Measurements from ENCODE around the gene HNRNPA2B1. TPM values are rescaled to one million over a fixed set of nuclear protein-coding genes. Genes with fewer than 3 reads are reported as not detected.

Gene HNRNPA2B1
- total RNA-seq, 1 experiment from 2014 or later, result 1,137 TPM

GRCh38 chr7:26145238-26145637 is 55.3 kb downstream of the HNRNPA2B1 start:
- Histone ChIP-seq H3K9ac (ENCODE audit: extremely low read depth, insufficient read length, low read length) (no peak overlapping the region), H3K14ac (ENCODE audit: insufficient read depth, low read length) (no peak overlapping the region), H3K27ac (ENCODE audit: insufficient read length, low read depth, low read length) (no peak overlapping the region), H3K23ac (ENCODE audit: insufficient read length, low read depth, low read length) (no peak overlapping the region), H2BK120ac (ENCODE audit: low read depth, low read length, poor library complexity, severe bottlenecking) (no peak overlapping the region), H3K9me3 (ENCODE audit: control insufficient read depth, low read depth, low read length) (no peaks in the 10 kb centered on the region), H2BK12ac (ENCODE audit: insufficient read length, low read depth, low read length) (no peak overlapping the region), H2BK15ac (ENCODE audit: low read depth, low read length) (no peak overlapping the region), H3K23me2 (ENCODE audit: insufficient read length, low read depth, low read length, poor library complexity, severe bottlenecking) (no peaks in the 10 kb centered on the region), H4K91ac (ENCODE audit: insufficient read length, low read depth, low read length) (no peak overlapping the region), H3K27me3 (ENCODE audit: insufficient read depth, low read length) (no peaks in the 10 kb centered on the region), H3K18ac (ENCODE audit: insufficient read length, low read depth, low read length) (no peak overlapping the region), H4K8ac (replicated peaks; ENCODE audit: insufficient read length, low read depth, low read length) (no peak overlapping the region), H3T11ph (ENCODE audit: low read length) (no peak overlapping the region), H3K4me1 (ENCODE audit: insufficient read depth, low read length) (no peaks in the 10 kb centered on the region), H3K4me2 (ENCODE audit: insufficient read depth, insufficient read length, low read length) (no peak overlapping the region), H3K56ac (ENCODE audit: insufficient read length, low read depth, low read length) (no peak overlapping the region), H3K4ac (ENCODE audit: low read depth, low read length) (no peak overlapping the region), H2BK5ac (ENCODE audit: insufficient read length, low read length) (no peak overlapping the region), H3K79me2 (ENCODE audit: insufficient read depth, low read length) (no peaks in the 10 kb centered on the region), H3K79me1 (ENCODE audit: insufficient read depth, low read depth, low read length, poor library complexity, severe bottlenecking) (no peaks in the 10 kb centered on the region), H2BK20ac (ENCODE audit: low read depth, low read length, poor library complexity, severe bottlenecking) (no peak overlapping the region), H4K20me1 (ENCODE audit: control insufficient read depth, insufficient read depth, insufficient read length) (no peaks in the 10 kb centered on the region), H2AK5ac (ENCODE audit: insufficient read length, low read length) (no peak overlapping the region), H2AFZ (ENCODE audit: low read length) (no peak overlapping the region), H4K5ac (ENCODE audit: insufficient read length, low read depth, low read length) (no peak overlapping the region)
- H3K9me3 Mint-ChIP-seq, result peaks cover 12 to 17% of the 10 kb centered on the region in 2 experiments
- no CpG with 5 or more reads among the region's 4 CpGs for WGBS (ENCODE audit: extremely low coverage, insufficient read length, low lambda C conversion rate)
- H3K36me3 Mint-ChIP-seq (ENCODE audit: insufficient read depth in 1 of 3, low read depth in 3 of 3), result peaks cover 7 to 14% (median 9%) of the 10 kb centered on the region in 3 experiments; a peak in 5 of 7 replicates
- H3K4me1 Mint-ChIP-seq, result peaks cover 4 to 10% of the 10 kb centered on the region in 2 experiments; a peak in 2 of 4 replicates
- TF ChIP-seq, protein P1, sequence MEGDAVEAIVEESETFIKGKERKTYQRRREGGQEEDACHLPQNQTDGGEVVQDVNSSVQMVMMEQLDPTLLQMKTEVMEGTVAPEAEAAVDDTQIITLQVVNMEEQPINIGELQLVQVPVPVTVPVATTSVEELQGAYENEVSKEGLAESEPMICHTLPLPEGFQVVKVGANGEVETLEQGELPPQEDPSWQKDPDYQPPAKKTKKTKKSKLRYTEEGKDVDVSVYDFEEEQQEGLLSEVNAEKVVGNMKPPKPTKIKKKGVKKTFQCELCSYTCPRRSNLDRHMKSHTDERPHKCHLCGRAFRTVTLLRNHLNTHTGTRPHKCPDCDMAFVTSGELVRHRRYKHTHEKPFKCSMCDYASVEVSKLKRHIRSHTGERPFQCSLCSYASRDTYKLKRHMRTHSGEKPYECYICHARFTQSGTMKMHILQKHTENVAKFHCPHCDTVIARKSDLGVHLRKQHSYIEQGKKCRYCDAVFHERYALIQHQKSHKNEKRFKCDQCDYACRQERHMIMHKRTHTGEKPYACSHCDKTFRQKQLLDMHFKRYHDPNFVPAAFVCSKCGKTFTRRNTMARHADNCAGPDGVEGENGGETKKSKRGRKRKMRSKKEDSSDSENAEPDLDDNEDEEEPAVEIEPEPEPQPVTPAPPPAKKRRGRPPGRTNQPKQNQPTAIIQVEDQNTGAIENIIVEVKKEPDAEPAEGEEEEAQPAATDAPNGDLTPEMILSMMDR (conservative IDR thresholded peaks at IDR 0.05), result no peak
- no peak for DNase-seq
- peaks cover 2% of the 10 kb centered on the region; the same call in 1 of the 2 replicates for H3K27me3 Mint-ChIP-seq (ENCODE audit: low read depth)
- no peak overlapping the region for H3K27ac Mint-ChIP-seq
- no peak overlapping the region for H3K4me3 Mint-ChIP-seq
